T-helper 2 cell treated with Interferon-gamma antibody and Interleukin-4, amounts not matched to agents 5 μg/mL and 100 μg/mL, for 36 hours (primary cell): Measurements from ENCODE around the gene IL3.
"Not testable (repeated sequence)": the region's sequence is repeated elsewhere in the genome, so short reads cannot be mapped to it uniquely, and the experiment has no call there.

Source experiments
- DNase-seq: peaks from one replicate; pipeline ENCODE4 v3.0.0; 2021; ENCODE audit warnings: low spot score
- H3K27ac Mint-ChIP-seq: one replicate; pipeline ENCODE4 v1.8.0; 2021; ENCODE audit warnings: mild to moderate bottlenecking, mixed read lengths
- H3K27me3 Mint-ChIP-seq: one replicate; pipeline ENCODE4 v1.8.0; 2021; ENCODE audit warnings: low read depth, mixed read lengths
- H3K36me3 Mint-ChIP-seq: one replicate; pipeline ENCODE4 v1.8.0; 2021; ENCODE audit warnings: low read depth, mixed read lengths
- H3K4me1 Mint-ChIP-seq: one replicate; pipeline ENCODE4 v1.8.0; 2021; ENCODE audit warnings: low read depth, mixed read lengths
- H3K4me3 Mint-ChIP-seq: one replicate; pipeline ENCODE4 v1.8.0; 2022; ENCODE audit warnings: mild to moderate bottlenecking, moderate library complexity, mixed read lengths
- H3K9me3 Mint-ChIP-seq: one replicate; pipeline ENCODE4 v1.8.0; 2021; ENCODE audit warnings: mixed read lengths

The IL3 gene

GRCh38 chr5:132103969-132104391, 43.5 kb downstream of the IL3 start:
- Mint-ChIP-seq H3K4me3 (peak overlapping the region; percentile 58), H3K36me3 (peaks cover 24% of the 10 kb centered on the region), H3K27ac (peak overlapping the region; percentile 91), H3K27me3 (no peaks in the 10 kb centered on the region), H3K9me3 (peaks cover 13% of the 10 kb centered on the region), H3K4me1 (peaks cover 72% of the 10 kb centered on the region)
- no peak for DNase-seq

- Mint-ChIP-seq H3K9me3 (peaks cover 14% of the 10 kb centered on the region), H3K27ac (peak overlapping the region; percentile 91), H3K27me3 (no peaks in the 10 kb centered on the region), H3K4me3 (peak overlapping the region; percentile 58), H3K36me3 (peaks cover 26% of the 10 kb centered on the region), H3K4me1 (peaks cover 68% of the 10 kb centered on the region)
- DNase-seq = no peak
These were observed 44.1 kb downstream of the IL3 start for GRCh38 chr5:132104556-132104955.

GRCh38 chr5:132105688-132106087, 45.2 kb downstream of the IL3 start:
- peak overlapping the region; percentile 58 for H3K27ac Mint-ChIP-seq
- H3K36me3 Mint-ChIP-seq = peaks cover 29% of the 10 kb centered on the region
- no peak for DNase-seq
- H3K4me1 Mint-ChIP-seq = peaks cover 67% of the 10 kb centered on the region
- no peaks in the 10 kb centered on the region for H3K27me3 Mint-ChIP-seq
- H3K9me3 Mint-ChIP-seq = peaks cover 18% of the 10 kb centered on the region
- H3K4me3 Mint-ChIP-seq = no peak overlapping the region

GRCh38 chr5:132108495-132108894, 48.0 kb downstream of the IL3 start:
- H3K27me3 Mint-ChIP-seq, DNase-seq: not testable (repeated sequence)
- peak overlapping the region; percentile 28 for H3K4me3 Mint-ChIP-seq
- peak overlapping the region; percentile 69 for H3K27ac Mint-ChIP-seq
- peaks cover 30% of the 10 kb centered on the region for H3K9me3 Mint-ChIP-seq
- H3K4me1 Mint-ChIP-seq = peaks cover 65% of the 10 kb centered on the region
- peaks cover 41% of the 10 kb centered on the region for H3K36me3 Mint-ChIP-seq

- peaks cover 63% of the 10 kb centered on the region for H3K4me1 Mint-ChIP-seq
- not testable (repeated sequence) for H3K27me3 Mint-ChIP-seq, DNase-seq
- peak overlapping the region; percentile 28 for H3K4me3 Mint-ChIP-seq
- peaks cover 30% of the 10 kb centered on the region for H3K9me3 Mint-ChIP-seq
- peak overlapping the region; percentile 20 for H3K27ac Mint-ChIP-seq
- H3K36me3 Mint-ChIP-seq = peaks cover 41% of the 10 kb centered on the region
These were observed 48.5 kb downstream of the IL3 start for GRCh38 chr5:132108957-132109356.

GRCh38 chr5:132109494-132110053, 49.1 kb downstream of the IL3 start:
- H3K9me3 Mint-ChIP-seq = peaks cover 33% of the 10 kb centered on the region
- H3K27ac Mint-ChIP-seq = peak overlapping the region; percentile 80
- H3K36me3 Mint-ChIP-seq = peaks cover 45% of the 10 kb centered on the region
- DNase-seq = no peak
- H3K4me1 Mint-ChIP-seq = peaks cover 64% of the 10 kb centered on the region
- H3K27me3 Mint-ChIP-seq = no peaks in the 10 kb centered on the region
- H3K4me3 Mint-ChIP-seq = peak overlapping the region; percentile 56

GRCh38 chr5:132110195-132110594, 49.7 kb downstream of the IL3 start:
- H3K27ac Mint-ChIP-seq = peak overlapping the region; percentile 60
- DNase-seq = no peak
- peaks cover 65% of the 10 kb centered on the region for H3K4me1 Mint-ChIP-seq
- peaks cover 44% of the 10 kb centered on the region for H3K36me3 Mint-ChIP-seq
- peaks cover 35% of the 10 kb centered on the region for H3K9me3 Mint-ChIP-seq
- H3K4me3 Mint-ChIP-seq = peak overlapping the region; percentile 51
- H3K27me3 Mint-ChIP-seq = no peaks in the 10 kb centered on the region

GRCh38 chr5:132110930-132111329, 50.5 kb downstream of the IL3 start:
- peak overlapping the region; percentile 51 for H3K4me3 Mint-ChIP-seq
- H3K4me1 Mint-ChIP-seq = peaks cover 65% of the 10 kb centered on the region
- H3K36me3 Mint-ChIP-seq = peaks cover 46% of the 10 kb centered on the region
- H3K9me3 Mint-ChIP-seq = peaks cover 35% of the 10 kb centered on the region
- H3K27me3 Mint-ChIP-seq = no peaks in the 10 kb centered on the region
- DNase-seq = peak; percentile 64
- H3K27ac Mint-ChIP-seq = peak overlapping the region; percentile 60

- Mint-ChIP-seq H3K4me3 (peak overlapping the region; percentile 29), H3K9me3 (peaks cover 35% of the 10 kb centered on the region), H3K4me1 (peaks cover 65% of the 10 kb centered on the region), H3K36me3 (peaks cover 42% of the 10 kb centered on the region), H3K27ac (peak overlapping the region; percentile 62), H3K27me3 (no peaks in the 10 kb centered on the region)
- no peak for DNase-seq
These were observed 51.7 kb downstream of the IL3 start for GRCh38 chr5:132112111-132112510.
